Measurements from ENCODE around the gene INPP5K. TPM values are rescaled to one million over a fixed set of nuclear protein-coding genes. Genes with fewer than 3 reads are reported as not detected.

INPP5K gene
- total RNA-seq, 1 donor from 2014 or later, result 22.4 TPM

DNA sequence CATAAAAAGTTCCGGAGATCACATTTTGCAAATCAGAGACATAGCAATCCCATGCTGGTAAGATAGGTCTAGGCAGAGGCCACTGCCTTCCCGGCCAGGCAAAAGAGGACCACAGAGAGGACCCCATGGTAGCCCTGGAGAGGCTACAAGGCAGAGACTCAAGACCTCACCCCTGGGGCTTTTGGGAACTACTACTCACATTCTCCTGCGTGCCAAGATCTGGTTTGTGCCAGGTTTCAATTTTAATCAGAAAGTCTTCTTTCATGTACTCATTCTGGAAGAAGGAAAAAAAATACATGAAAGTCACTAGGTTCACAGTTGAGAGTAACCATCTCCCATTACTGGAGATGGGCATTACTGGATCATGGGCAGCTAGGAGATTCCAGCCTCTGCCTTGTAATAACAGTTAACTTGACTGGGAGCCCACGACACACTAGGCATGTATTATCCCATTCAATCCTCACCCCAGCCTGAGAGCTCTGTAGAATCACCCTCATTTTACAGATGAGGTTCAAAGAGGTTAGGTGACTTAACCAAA, 25.0 kb upstream of the INPP5K start:
- Mint-ChIP-seq H3K27ac (no peak overlapping the region), H3K4me1 (no peaks in the 10 kb centered on the region), H3K4me3 (no peak overlapping the region), H3K27me3 (ENCODE audit: low read depth) (no peaks in the 10 kb centered on the region), H3K9me3 (no peaks in the 10 kb centered on the region), H3K36me3 (peaks cover 22% of the 10 kb centered on the region)
- no peak for DNase-seq (ENCODE audit: low spot score in 2 of 2, unreplicated experiment in 2 of 2)
- TF ChIP-seq, protein P1, sequence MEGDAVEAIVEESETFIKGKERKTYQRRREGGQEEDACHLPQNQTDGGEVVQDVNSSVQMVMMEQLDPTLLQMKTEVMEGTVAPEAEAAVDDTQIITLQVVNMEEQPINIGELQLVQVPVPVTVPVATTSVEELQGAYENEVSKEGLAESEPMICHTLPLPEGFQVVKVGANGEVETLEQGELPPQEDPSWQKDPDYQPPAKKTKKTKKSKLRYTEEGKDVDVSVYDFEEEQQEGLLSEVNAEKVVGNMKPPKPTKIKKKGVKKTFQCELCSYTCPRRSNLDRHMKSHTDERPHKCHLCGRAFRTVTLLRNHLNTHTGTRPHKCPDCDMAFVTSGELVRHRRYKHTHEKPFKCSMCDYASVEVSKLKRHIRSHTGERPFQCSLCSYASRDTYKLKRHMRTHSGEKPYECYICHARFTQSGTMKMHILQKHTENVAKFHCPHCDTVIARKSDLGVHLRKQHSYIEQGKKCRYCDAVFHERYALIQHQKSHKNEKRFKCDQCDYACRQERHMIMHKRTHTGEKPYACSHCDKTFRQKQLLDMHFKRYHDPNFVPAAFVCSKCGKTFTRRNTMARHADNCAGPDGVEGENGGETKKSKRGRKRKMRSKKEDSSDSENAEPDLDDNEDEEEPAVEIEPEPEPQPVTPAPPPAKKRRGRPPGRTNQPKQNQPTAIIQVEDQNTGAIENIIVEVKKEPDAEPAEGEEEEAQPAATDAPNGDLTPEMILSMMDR (IDR thresholded peaks at IDR 0.05; ENCODE audit: unreplicated experiment), result no peak

DNA sequence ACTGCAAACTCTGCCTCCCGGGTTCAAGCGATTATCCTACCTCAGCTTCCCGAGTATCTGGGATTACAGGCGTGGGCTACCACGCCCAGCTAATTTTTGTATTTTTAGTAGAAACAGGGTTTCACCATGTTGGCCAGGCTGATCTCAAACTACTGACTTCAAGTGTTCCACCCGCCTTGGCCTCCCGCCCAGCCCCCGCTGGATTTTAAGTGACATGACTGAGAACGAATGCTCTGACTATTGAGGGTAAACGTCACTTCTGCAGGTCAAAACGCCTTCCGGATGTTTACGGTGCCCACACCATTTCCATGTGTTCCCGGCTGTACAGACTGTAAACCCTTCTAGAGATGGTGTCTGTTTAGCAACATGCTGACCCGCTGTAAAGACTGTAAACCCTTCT, 23.4 kb upstream of the INPP5K start:
- no peaks in the 10 kb centered on the region for H3K4me1 Mint-ChIP-seq
- no peak overlapping the region for H3K4me3 Mint-ChIP-seq
- TF ChIP-seq, protein P1 (IDR thresholded peaks at IDR 0.05; ENCODE audit: unreplicated experiment), result no peak
- DNase-seq (ENCODE audit: low spot score in 2 of 2, unreplicated experiment in 2 of 2), result no peak
- no peaks in the 10 kb centered on the region for H3K27me3 Mint-ChIP-seq (ENCODE audit: low read depth)
- peaks cover 26% of the 10 kb centered on the region for H3K36me3 Mint-ChIP-seq
- H3K27ac Mint-ChIP-seq, result no peak overlapping the region
- H3K9me3 Mint-ChIP-seq, result no peaks in the 10 kb centered on the region

DNA sequence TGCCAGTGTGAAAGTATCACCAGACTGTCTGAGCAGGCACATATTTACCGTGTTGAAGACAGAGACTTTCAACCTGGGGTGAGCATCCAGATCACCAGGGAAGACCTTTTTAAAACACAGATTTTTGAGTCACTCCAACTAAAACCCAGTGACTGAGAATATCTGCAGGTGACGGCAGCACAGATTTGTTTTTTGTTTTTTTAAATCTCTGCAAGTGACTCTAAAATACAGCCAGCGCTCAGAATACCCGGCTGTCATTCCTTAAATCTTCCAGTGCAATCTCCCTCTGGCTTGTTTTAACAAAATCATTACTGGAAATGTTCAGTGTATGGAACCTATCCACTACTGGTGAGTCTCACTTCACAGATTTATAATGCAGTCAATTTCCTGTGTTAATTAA, 19.3 kb upstream of the INPP5K start:
- Mint-ChIP-seq H3K4me1 (no peaks in the 10 kb centered on the region), H3K4me3 (no peak overlapping the region), H3K36me3 (peaks cover 38% of the 10 kb centered on the region), H3K27ac (no peak overlapping the region), H3K9me3 (no peaks in the 10 kb centered on the region), H3K27me3 (ENCODE audit: low read depth) (no peaks in the 10 kb centered on the region)
- TF ChIP-seq, protein P1 (IDR thresholded peaks at IDR 0.05; ENCODE audit: unreplicated experiment), result no peak
- no peak for DNase-seq (ENCODE audit: low spot score in 2 of 2, unreplicated experiment in 2 of 2)

DNA sequence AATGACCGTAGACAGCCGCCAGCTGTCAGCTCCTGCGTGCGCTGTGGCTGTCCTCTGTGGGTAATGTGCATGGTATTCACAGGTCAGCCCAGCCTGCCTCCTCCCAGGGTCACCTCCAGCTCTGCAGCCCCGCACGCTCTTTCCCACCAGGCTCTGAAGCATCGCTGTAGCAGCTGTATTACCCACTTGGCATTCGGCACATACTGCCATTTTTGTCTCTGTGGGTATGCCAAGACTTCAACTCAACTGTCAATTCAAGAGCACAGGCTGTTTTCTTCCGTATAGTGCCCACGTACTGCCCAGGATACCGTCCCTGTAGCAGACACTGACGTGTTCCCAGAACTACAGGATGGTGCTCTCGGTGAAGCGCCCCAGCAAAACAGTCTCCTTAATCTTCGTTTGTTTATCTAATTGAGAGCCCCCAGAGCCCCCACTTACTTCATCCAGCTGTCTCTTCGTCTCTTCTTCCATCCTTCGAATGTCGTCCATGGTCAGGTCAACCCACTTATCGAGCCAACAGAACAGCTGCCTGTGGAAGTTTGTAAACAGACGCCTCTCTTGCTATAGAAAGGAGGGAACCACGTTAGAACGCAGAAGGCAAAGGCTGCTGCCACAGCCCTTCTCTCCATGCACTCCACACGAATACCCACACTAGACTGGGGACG, 17.4 kb upstream of the INPP5K start:
- Mint-ChIP-seq H3K27me3 (ENCODE audit: low read depth) (no peaks in the 10 kb centered on the region), H3K36me3 (peaks cover 36% of the 10 kb centered on the region)

DNA sequence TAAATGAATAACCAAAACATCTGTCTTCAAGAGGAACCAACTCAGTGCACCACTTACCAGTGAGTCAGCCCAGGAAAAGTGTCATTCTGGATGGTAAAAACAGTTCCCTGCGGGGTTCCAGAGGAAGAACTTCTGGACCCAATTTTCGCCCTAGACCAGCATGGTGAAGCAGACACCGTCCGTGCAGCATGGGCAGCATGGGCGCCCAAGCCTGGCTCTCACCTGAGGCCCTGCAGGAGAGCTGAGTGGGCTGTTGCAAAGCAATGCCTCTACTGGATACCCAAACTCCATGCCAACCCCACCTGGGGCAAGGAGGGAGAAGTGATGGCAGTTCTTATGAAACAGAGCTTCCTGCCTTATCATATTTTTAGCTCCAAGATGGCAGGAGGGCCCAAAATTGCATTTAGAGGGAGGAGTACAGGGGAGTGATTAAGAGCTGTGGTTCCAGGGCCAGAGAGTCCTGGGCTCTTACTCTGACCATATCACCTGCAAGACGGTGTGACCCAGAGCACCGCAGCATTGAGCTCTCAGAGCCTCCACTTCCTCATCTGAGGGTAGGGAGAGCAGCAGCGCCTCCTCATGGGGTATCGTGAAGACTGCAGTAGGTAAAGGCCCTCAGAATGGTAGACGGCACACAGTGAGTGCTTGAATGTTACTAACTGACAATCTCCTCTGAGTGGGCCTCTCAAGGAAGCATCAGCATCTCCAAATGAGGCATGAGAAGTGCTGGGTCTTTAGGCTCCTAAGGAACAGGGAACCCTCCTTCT, 16.6 kb upstream of the INPP5K start:
- TF ChIP-seq, protein P1 (IDR thresholded peaks at IDR 0.05; ENCODE audit: unreplicated experiment), result no peak
- DNase-seq (ENCODE audit: low spot score in 2 of 2, unreplicated experiment in 2 of 2), result no peak
- Mint-ChIP-seq H3K9me3 (no peaks in the 10 kb centered on the region), H3K36me3 (peaks cover 36% of the 10 kb centered on the region), H3K27ac (no peak overlapping the region), H3K27me3 (ENCODE audit: low read depth) (no peaks in the 10 kb centered on the region), H3K4me1 (peaks cover 3% of the 10 kb centered on the region), H3K4me3 (no peak overlapping the region)

More for the DNA sequence above, 17.4 kb upstream of the INPP5K start:
- peaks cover 3% of the 10 kb centered on the region for H3K4me1 Mint-ChIP-seq
- TF ChIP-seq, protein P1 (IDR thresholded peaks at IDR 0.05; ENCODE audit: unreplicated experiment), result no peak
- H3K4me3 Mint-ChIP-seq, result no peak overlapping the region
- no peak for DNase-seq (ENCODE audit: low spot score in 2 of 2, unreplicated experiment in 2 of 2)
- H3K9me3 Mint-ChIP-seq, result no peaks in the 10 kb centered on the region
- no peak overlapping the region for H3K27ac Mint-ChIP-seq

Measured in mesothelial cell of epicardium (in vitro differentiated cells).